Fibroblast of lung (primary cell): Measurements from ENCODE around the gene ITPKC. TPM values are rescaled to one million over a fixed set of nuclear protein-coding genes. Genes with fewer than 3 reads are reported as not detected.

ENCODE experiments used
- DNase-seq, 2 donors: peaks; one replicate each; pipeline versions ENCODE4 v3.0.0 to v3.0.0-alpha.2; 2010; ENCODE audit warnings: low read depth in 2 of 2
- H2AFZ ChIP-seq: 2 replicates; pipeline ENCODE4 v1.5.1; 2012; ENCODE audit warnings: low read length, control low read depth, inconsistent platforms
- H3K27ac ChIP-seq: 2 replicates; pipeline ENCODE4 v1.5.1; 2011; ENCODE audit warnings: low read length, control low read depth; ENCODE audit not compliant: insufficient read depth
- H3K27me3 ChIP-seq: 2 replicates; pipeline ENCODE4 v1.5.1; 2011; ENCODE audit warnings: mild to moderate bottlenecking, low read length; ENCODE audit not compliant: control insufficient read depth, insufficient read depth
- H3K36me3 ChIP-seq: 2 replicates; pipeline ENCODE4 v1.5.1; 2011; ENCODE audit warnings: low read length; ENCODE audit not compliant: control insufficient read depth, insufficient read depth
- H3K4me1 ChIP-seq: 2 replicates; pipeline ENCODE4 v1.5.1; 2011; ENCODE audit warnings: low read length; ENCODE audit not compliant: control insufficient read depth, insufficient read depth; ENCODE audit errors: extremely low read depth
- H3K4me2 ChIP-seq: 2 replicates; pipeline ENCODE4 v1.5.1; 2011; ENCODE audit warnings: low read length, control low read depth; ENCODE audit not compliant: insufficient read depth; ENCODE audit errors: extremely low read depth
- H3K4me3 ChIP-seq, 4 experiments: fragments of 200-600 bp in 1 of 4; sonication (generic) in 1 of 4; replicated peaks in 1 of 4; 2 replicates each; pipeline ENCODE4 v1.5.1; 2011 to 2016; ENCODE audit warnings: low read length in 4 of 4, low read depth in 3 of 4, mild to moderate bottlenecking in 3 of 4, control low read depth in 2 of 4, inconsistent platforms in 1 of 4, mixed read lengths in 1 of 4; ENCODE audit not compliant: insufficient read depth in 1 of 4; ENCODE audit errors: control extremely low read depth in 1 of 4
- H3K79me2 ChIP-seq: 2 replicates; pipeline ENCODE4 v1.5.1; 2012; ENCODE audit warnings: mild to moderate bottlenecking, low read length, inconsistent platforms; ENCODE audit not compliant: control insufficient read depth, insufficient read depth
- H3K9ac ChIP-seq: 2 replicates; pipeline ENCODE4 v1.5.1; 2011; ENCODE audit warnings: mild to moderate bottlenecking, low read length, control low read depth; ENCODE audit not compliant: insufficient read depth
- H3K9me3 ChIP-seq: 2 replicates; pipeline ENCODE4 v1.5.1; 2012; ENCODE audit warnings: low read depth, low read length; ENCODE audit not compliant: control insufficient read depth, insufficient read depth
- H4K20me1 ChIP-seq: 2 replicates; pipeline ENCODE4 v1.5.1; 2011; ENCODE audit warnings: low read length; ENCODE audit not compliant: control insufficient read depth, insufficient read depth; ENCODE audit errors: extremely low read depth
- EZH2 ChIP-seq: IDR thresholded peaks from 2 replicates; pipeline ENCODE4 v1.5.1; 2012; ENCODE audit warnings: low read length, control low read depth, mild to moderate bottlenecking; ENCODE audit errors: missing control alignments
- polyA plus RNA-seq, 2 donors: library from polyadenylated mRNA; depleted of rRNA in 1 of 2; stranded (reverse) in 1 of 2; unstranded in 1 of 2; fragments of >200 nt; gene quantifications; 2 replicates each; pipeline ENCODE4 v1.2.1, GENCODE V29; 2011 to 2012; ENCODE audit warnings: missing spikeins in 1 of 2
- total RNA-seq: library from RNA; depleted of rRNA; stranded (reverse); fragments of >200 nt; gene quantifications from 2 replicates; pipeline ENCODE4 v1.2.1, GENCODE V29; 2014
- TF ChIP-seq, protein P1 (sequence below), 2 donors: IDR thresholded peaks in 1 of 2; conservative IDR thresholded peaks in 1 of 2; 1 replicate in 1 of 2; 2 replicates in 1 of 2; pipeline ENCODE4 v1.5.1; 2011 to 2012; ENCODE audit warnings: low read length in 2 of 2, control low read depth in 1 of 2, inconsistent platforms in 1 of 2, low read depth in 1 of 2, mild to moderate bottlenecking in 1 of 2

The ITPKC gene
- total and polyA plus RNA-seq, 2 donors (not counting 1 experiment from before 2014, with no cell fraction given) = 6.5 to 23.1 TPM

DNA sequence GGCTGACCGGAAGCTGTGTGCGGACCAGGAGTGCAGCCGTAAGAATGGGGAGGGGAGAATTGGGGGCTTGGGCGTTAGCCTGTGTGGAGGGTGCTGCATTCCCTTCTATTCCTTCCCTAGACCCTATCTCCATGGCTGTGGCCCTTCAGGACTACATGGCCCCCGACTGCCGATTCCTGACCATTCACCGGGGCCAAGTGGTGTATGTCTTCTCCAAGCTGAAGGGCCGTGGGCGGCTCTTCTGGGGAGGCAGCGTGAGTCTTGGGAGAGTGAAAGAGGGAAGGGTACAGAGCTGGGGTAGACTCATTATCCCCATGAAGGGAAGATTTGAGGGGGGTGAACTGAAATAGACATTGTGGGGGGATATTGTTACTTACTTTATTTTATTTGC is 58.7 kb downstream of the ITPKC start:
- Histone ChIP-seq H4K20me1 (no peaks in the 10 kb centered on the region), H3K4me1 (peaks cover 11% of the 10 kb centered on the region), H3K9me3 (no peaks in the 10 kb centered on the region), H3K79me2 (no peaks in the 10 kb centered on the region), H3K4me2 (no peak overlapping the region), H3K27me3 (no peaks in the 10 kb centered on the region), H3K36me3 (peaks cover 1% of the 10 kb centered on the region), H3K4me3 (no peak overlapping the region), H2AFZ (no peak overlapping the region), H3K9ac (no peak overlapping the region), H3K27ac (no peak overlapping the region)
- no peak for DNase-seq
- TF ChIP-seq EZH2 = no peak
- TF ChIP-seq, protein P1, sequence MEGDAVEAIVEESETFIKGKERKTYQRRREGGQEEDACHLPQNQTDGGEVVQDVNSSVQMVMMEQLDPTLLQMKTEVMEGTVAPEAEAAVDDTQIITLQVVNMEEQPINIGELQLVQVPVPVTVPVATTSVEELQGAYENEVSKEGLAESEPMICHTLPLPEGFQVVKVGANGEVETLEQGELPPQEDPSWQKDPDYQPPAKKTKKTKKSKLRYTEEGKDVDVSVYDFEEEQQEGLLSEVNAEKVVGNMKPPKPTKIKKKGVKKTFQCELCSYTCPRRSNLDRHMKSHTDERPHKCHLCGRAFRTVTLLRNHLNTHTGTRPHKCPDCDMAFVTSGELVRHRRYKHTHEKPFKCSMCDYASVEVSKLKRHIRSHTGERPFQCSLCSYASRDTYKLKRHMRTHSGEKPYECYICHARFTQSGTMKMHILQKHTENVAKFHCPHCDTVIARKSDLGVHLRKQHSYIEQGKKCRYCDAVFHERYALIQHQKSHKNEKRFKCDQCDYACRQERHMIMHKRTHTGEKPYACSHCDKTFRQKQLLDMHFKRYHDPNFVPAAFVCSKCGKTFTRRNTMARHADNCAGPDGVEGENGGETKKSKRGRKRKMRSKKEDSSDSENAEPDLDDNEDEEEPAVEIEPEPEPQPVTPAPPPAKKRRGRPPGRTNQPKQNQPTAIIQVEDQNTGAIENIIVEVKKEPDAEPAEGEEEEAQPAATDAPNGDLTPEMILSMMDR (conservative IDR thresholded peaks at IDR 0.05 in 1 of 2, IDR thresholded peaks at IDR 0.05 in 1 of 2; ENCODE audit: low read depth in 1 of 2, low read length in 2 of 2) = no peak

DNA sequence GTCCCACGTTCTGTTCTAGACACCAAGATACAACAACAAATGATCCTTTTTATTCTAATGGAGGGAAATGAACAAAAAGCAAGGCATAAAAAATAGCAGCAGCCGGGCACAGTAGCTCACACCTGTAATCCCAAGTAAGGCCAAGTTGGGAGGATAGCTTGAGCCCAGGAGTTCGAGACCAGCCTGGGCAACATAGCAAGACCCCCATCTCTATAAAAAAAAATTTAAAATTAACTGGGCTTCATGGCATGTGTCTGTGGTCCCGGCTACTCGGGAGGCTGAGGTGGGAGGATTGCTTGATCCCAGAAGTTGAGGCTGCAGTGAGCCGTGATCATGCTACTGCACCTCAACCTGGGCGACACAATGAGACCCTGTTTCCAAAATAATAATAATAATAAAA is 59.5 kb downstream of the ITPKC start:
- Histone ChIP-seq H4K20me1 (no peaks in the 10 kb centered on the region), H2AFZ (no peak overlapping the region), H3K27me3 (no peaks in the 10 kb centered on the region), H3K79me2 (no peaks in the 10 kb centered on the region), H3K9me3 (no peaks in the 10 kb centered on the region), H3K27ac (no peak overlapping the region), H3K4me2 (peak overlapping the region; percentile 99), H3K4me1 (peaks cover 11% of the 10 kb centered on the region), H3K36me3 (peaks cover 1% of the 10 kb centered on the region), H3K9ac (no peak overlapping the region), H3K4me3 (no peak overlapping the region)
- no peak for TF ChIP-seq EZH2
- no peak for DNase-seq

DNA sequence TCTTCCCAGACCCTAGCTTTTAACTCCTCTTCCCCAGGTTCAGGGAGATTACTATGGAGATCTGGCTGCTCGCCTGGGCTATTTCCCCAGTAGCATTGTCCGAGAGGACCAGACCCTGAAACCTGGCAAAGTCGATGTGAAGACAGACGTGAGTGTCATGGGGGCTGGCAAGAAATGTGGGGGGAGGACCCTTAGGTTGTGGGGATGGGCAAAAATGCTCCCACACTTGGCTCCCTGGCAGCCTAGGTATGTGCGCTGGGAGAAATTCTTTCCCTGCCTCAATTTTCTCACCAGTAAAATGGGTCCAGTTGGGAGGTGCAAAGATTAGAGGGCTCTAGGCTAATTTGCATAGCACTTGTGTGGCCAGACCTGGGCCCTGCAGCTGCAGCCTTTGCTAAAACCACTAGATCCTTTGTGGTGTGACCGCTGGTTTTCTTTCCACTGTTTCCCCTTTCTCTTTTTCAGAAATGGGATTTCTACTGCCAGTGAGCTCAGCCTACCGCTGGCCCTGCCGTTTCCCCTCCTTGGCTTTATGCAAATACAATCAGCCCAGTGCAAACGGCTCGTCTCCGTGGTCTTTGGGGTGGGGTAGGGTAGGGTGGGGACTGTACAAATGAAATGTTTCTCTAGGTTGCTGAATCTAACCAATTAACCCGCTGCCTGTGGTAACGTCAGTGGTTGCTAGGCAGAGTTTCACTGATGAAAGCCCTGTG is 60.2 kb downstream of the ITPKC start:
- Histone ChIP-seq H3K27me3 (no peaks in the 10 kb centered on the region), H3K9me3 (no peaks in the 10 kb centered on the region), H3K36me3 (peaks cover 1% of the 10 kb centered on the region), H3K9ac (peak overlapping the region; percentile 70), H3K4me2 (peak overlapping the region; percentile 99), H3K4me3 (peak overlapping the region; percentile 60 to 86 (median 74)), H4K20me1 (no peaks in the 10 kb centered on the region), H3K4me1 (peaks cover 11% of the 10 kb centered on the region), H3K27ac (peak overlapping the region; percentile 87), H2AFZ (peak overlapping the region; percentile 89), H3K79me2 (no peaks in the 10 kb centered on the region)
- TF ChIP-seq EZH2 = no peak
- TF ChIP-seq, protein P1 (conservative IDR thresholded peaks at IDR 0.05 in 1 of 2, IDR thresholded peaks at IDR 0.05 in 1 of 2; ENCODE audit: low read depth in 1 of 2, low read length in 2 of 2) = no peak
- peak; percentile 88 to 92 for DNase-seq
